Measurements from ENCODE around the gene F11R. TPM values are rescaled to one million over a fixed set of nuclear protein-coding genes. Genes with fewer than 3 reads are reported as not detected.
"Not testable (repeated sequence)": the region's sequence is repeated elsewhere in the genome, so short reads cannot be mapped to it uniquely, and the experiment has no call there.

The F11R gene
- total RNA-seq, 6 experiments from 2014 or later: 0.05 to 0.38 (median 0.14) TPM; not detected in 2

DNA sequence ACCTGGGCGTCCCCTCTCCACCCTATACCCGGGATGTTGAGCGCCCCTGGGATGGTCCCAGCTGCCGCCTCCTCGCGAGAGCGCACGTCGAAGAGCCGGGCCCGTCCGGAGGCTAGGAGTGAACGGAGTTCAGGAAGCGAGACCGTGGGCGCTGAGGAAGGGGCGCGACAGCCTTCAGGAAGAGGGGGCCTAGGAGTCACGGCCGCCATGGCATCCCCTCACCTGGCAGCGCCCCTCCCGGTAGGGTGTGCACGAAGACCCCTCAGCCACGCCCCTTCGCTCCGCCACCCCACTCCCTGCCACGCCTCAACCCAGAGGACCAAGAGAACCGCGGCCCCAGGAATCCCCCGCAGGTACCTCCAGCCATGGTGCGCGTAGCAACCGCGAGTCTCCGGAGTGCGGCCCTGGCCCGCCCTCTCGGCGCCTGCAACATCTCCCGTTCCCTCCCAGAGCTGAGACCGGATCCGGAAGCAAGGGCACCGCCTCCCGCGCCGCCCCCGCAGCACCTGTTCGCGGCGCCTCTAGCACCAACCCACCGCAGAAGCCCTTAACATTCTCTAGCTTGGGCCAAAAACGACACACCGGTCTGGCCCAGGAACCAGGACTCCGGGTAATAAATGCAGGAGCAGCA lies 17.7 kb upstream of the F11R start, which contains the start of gene TSTD1:
TSTD1 (minus strand) TSS at position 442 of the 631 bp plus-strand sequence; CDS start at position 367, 75 bp downstream.
- Mint-ChIP-seq H3K9me3 (no peaks in the 10 kb centered on the region), H3K36me3 (ENCODE audit: low read depth) (peaks cover 9% of the 10 kb centered on the region), H3K4me3 (no peak within 1 kb of the TSS), H3K27ac (no peak within 1 kb of the TSS), H3K27me3 (ENCODE audit: insufficient read depth) (no peaks in the 10 kb centered on the region; the same call in 1 of the 2 replicates), H3K4me1 (ENCODE audit: low read depth) (peaks cover 12% of the 10 kb centered on the region; the same call in 1 of the 2 replicates)
- TF ChIP-seq CTCF (IDR thresholded peaks at IDR 0.05): no peak
- no peak for DNase-seq

- Mint-ChIP-seq H3K27ac (no peak overlapping the region), H3K9me3 (no peaks in the 10 kb centered on the region)
- TF ChIP-seq CTCF (IDR thresholded peaks at IDR 0.05): no peak
Observed at GRCh38 chr1:161037661-161038522, 16.9 kb upstream of the F11R start.

GRCh38 chr1:161033751-161034150 lies 12.8 kb upstream of the F11R start:
- no peaks in the 10 kb centered on the region for H3K36me3 Mint-ChIP-seq (ENCODE audit: low read depth)
- no peak for DNase-seq
- peaks cover 4% of the 10 kb centered on the region for H3K27me3 Mint-ChIP-seq (ENCODE audit: insufficient read depth)
- peaks cover 10% of the 10 kb centered on the region for H3K4me1 Mint-ChIP-seq (ENCODE audit: low read depth)
- H3K27ac Mint-ChIP-seq: no peak overlapping the region
- H3K4me3 Mint-ChIP-seq: no peak overlapping the region
- TF ChIP-seq CTCF (IDR thresholded peaks at IDR 0.05): no peak
- H3K9me3 Mint-ChIP-seq: no peaks in the 10 kb centered on the region

More at GRCh38 chr1:161037661-161038522, 16.9 kb upstream of the F11R start:
- Mint-ChIP-seq H3K4me3 (no peak overlapping the region), H3K27me3 (ENCODE audit: insufficient read depth) (no peaks in the 10 kb centered on the region; the same call in 1 of the 2 replicates), H3K36me3 (ENCODE audit: low read depth) (peaks cover 8% of the 10 kb centered on the region), H3K4me1 (ENCODE audit: low read depth) (peaks cover 9% of the 10 kb centered on the region)
- no peak for DNase-seq

DNA sequence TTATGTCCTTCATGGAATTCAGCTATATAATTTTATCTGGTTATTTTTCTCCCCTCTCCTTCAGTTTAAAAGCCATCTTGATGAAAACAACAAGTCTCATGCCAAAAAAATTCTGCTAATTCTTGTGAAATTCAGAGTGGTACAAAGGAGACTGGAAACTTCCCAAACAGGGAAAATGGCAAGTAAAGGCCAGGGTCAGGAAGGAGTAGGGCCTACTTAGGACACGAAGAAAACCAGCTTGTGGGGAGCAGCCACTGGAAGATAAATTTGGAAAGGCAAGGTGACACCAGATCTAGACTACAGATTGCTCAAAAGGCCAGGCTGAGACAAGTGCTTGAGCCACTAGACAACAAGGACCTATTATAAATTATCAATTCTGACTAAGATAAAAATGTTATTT lies 11.5 kb upstream of the F11R start:
- DNase-seq: no peak
- H3K27ac Mint-ChIP-seq: no peak overlapping the region

DNA sequence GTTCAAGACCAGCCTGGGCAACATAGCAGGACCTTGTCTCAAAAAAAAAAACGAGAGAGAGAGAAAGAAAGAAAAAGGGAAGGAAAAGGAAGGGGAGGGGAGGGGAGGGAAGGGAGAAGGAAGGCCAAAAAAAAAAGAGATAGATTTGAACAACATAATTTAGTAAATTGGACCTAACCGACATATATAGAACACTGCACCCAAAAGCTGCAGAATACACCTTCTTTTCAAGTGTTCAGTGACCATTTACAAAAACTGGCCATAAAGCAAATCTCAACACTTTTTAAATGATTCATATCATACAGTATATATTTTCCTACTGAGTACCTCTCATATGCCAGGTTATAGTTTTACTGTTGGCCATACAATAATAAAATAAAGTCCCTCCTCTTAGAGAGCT lies 10.9 kb upstream of the F11R start:
- no peaks in the 10 kb centered on the region for H3K9me3 Mint-ChIP-seq
- H3K36me3 Mint-ChIP-seq (ENCODE audit: low read depth): no peaks in the 10 kb centered on the region
- H3K27me3 Mint-ChIP-seq (ENCODE audit: insufficient read depth): peaks cover 4% of the 10 kb centered on the region
- no peak for DNase-seq
- H3K27ac Mint-ChIP-seq: no peak overlapping the region
- H3K4me1 Mint-ChIP-seq (ENCODE audit: low read depth): peaks cover 13% of the 10 kb centered on the region
- H3K4me3 Mint-ChIP-seq: no peak overlapping the region
- no peak for TF ChIP-seq CTCF (IDR thresholded peaks at IDR 0.05)

More for the DNA sequence above, 11.5 kb upstream of the F11R start:
- TF ChIP-seq CTCF (IDR thresholded peaks at IDR 0.05): no peak
- H3K36me3 Mint-ChIP-seq (ENCODE audit: low read depth): no peaks in the 10 kb centered on the region
- peaks cover 10% of the 10 kb centered on the region for H3K4me1 Mint-ChIP-seq (ENCODE audit: low read depth)
- H3K27me3 Mint-ChIP-seq (ENCODE audit: insufficient read depth): peaks cover 4% of the 10 kb centered on the region
- no peaks in the 10 kb centered on the region for H3K9me3 Mint-ChIP-seq
- H3K4me3 Mint-ChIP-seq: no peak overlapping the region

- H3K9me3 Mint-ChIP-seq; H3K36me3 Mint-ChIP-seq (ENCODE audit: low read depth); DNase-seq; H3K27me3 Mint-ChIP-seq (ENCODE audit: insufficient read depth); H3K4me3 Mint-ChIP-seq; H3K27ac Mint-ChIP-seq: not testable (repeated sequence)
- peaks cover 26% of the 10 kb centered on the region for H3K4me1 Mint-ChIP-seq (ENCODE audit: low read depth)
Observed at GRCh38 chr1:161029466-161029865, 8.5 kb upstream of the F11R start.

- H3K36me3 Mint-ChIP-seq (ENCODE audit: low read depth): not testable (repeated sequence)
Observed at GRCh38 chr1:161026954-161027353, 6.0 kb upstream of the F11R start.

GRCh38 chr1:161022432-161022831 lies 1.5 kb upstream of the F11R start:
- H3K36me3 Mint-ChIP-seq (ENCODE audit: low read depth); H3K9me3 Mint-ChIP-seq; DNase-seq; H3K4me3 Mint-ChIP-seq; H3K27ac Mint-ChIP-seq: not testable (repeated sequence)
- peaks cover 29% of the 10 kb centered on the region for H3K27me3 Mint-ChIP-seq (ENCODE audit: insufficient read depth)
- H3K4me1 Mint-ChIP-seq (ENCODE audit: low read depth): peaks cover 41% of the 10 kb centered on the region

More at GRCh38 chr1:161026954-161027353, 6.0 kb upstream of the F11R start:
- H3K27ac Mint-ChIP-seq; DNase-seq; H3K4me3 Mint-ChIP-seq; H3K9me3 Mint-ChIP-seq; H3K27me3 Mint-ChIP-seq (ENCODE audit: insufficient read depth): not testable (repeated sequence)
- peaks cover 22% of the 10 kb centered on the region for H3K4me1 Mint-ChIP-seq (ENCODE audit: low read depth)

All from HFFc6 (cell line).